SK-N-SH treated with all-trans-retinoic acid at 6 μM for 48 hours (cell line): ENCODE measurements around the gene RAB39B.
"Not testable (repeated sequence)": the region's sequence is repeated elsewhere in the genome, so short reads cannot be mapped to it uniquely, and the experiment has no call there.

Experiments used
- ATAC-seq: fragments of 200-7000 bp; cut with Tn5 transposase; 3 replicates; pipeline ENCODE4 v1.9.1; 2020; ENCODE audit warnings: mild to moderate bottlenecking, moderate library complexity
- ARNTL ChIP-seq: fragments of 450-650 bp; formaldehyde crosslinking; IDR thresholded peaks from 2 replicates; pipeline ENCODE4 v1.5.0; 2020; ENCODE audit warnings: low read depth, mild to moderate bottlenecking, moderate library complexity, borderline replicate concordance
- BACH2 ChIP-seq: fragments of 250-450 bp; sonication (Bioruptor Pico); IDR thresholded peaks from 2 replicates; pipeline ENCODE4 v1.9.0; 2021; ENCODE audit warnings: mild to moderate bottlenecking, borderline replicate concordance
- CREB5 ChIP-seq: fragments of 250-450 bp; sonication (Bioruptor Pico); IDR thresholded peaks from 2 replicates; pipeline ENCODE4 v1.5.1; 2020; ENCODE audit warnings: low read depth, mild to moderate bottlenecking, moderate library complexity
- CSDC2 ChIP-seq: fragments of 250-450 bp; sonication (Bioruptor Pico); IDR thresholded peaks from 2 replicates; pipeline ENCODE4 v1.5.0; 2020; ENCODE audit warnings: mild to moderate bottlenecking, moderate library complexity
- CSRNP3 ChIP-seq: fragments of 250-450 bp; sonication (Bioruptor Pico); IDR thresholded peaks from 2 replicates; pipeline ENCODE4 v1.5.1; 2021; ENCODE audit warnings: mild to moderate bottlenecking, moderate library complexity
- ESRRG ChIP-seq: fragments of 250-450 bp; sonication (Bioruptor Pico); IDR thresholded peaks from 2 replicates; pipeline ENCODE4 v1.6.1; 2021; ENCODE audit warnings: mild to moderate bottlenecking
- GLIS3 ChIP-seq: fragments of 250-450 bp; sonication (Bioruptor Pico); IDR thresholded peaks from 2 replicates; pipeline ENCODE4 v1.5.0; 2020; ENCODE audit warnings: mild to moderate bottlenecking, moderate library complexity
- ISL1 ChIP-seq: fragments of 250-450 bp; sonication (Bioruptor Pico); IDR thresholded peaks from 2 replicates; pipeline ENCODE4 v2.1.2; 2022; ENCODE audit warnings: mild to moderate bottlenecking, moderate library complexity
- OSR1 ChIP-seq: fragments of 250-450 bp; sonication (Bioruptor Pico); IDR thresholded peaks from 2 replicates; pipeline ENCODE4 v1.8.0; 2022; ENCODE audit warnings: moderate library complexity, mild to moderate bottlenecking, inconsistent platforms
- POU6F1 ChIP-seq: fragments of 250-450 bp; sonication (Bioruptor Pico); IDR thresholded peaks from 2 replicates; pipeline ENCODE4 v1.8.0; 2021; ENCODE audit warnings: low read depth, mild to moderate bottlenecking, moderate library complexity, borderline replicate concordance
- SNAI2 ChIP-seq: fragments of 250-450 bp; sonication (Bioruptor Pico); IDR thresholded peaks from 2 replicates; pipeline ENCODE4 v1.5.0; 2020; ENCODE audit warnings: mild to moderate bottlenecking, moderate library complexity
- TCF4 ChIP-seq: fragments of 250-450 bp; sonication (Bioruptor Pico); IDR thresholded peaks from 2 replicates; pipeline ENCODE4 v1.8.0; 2021; ENCODE audit warnings: mild to moderate bottlenecking, moderate library complexity, borderline replicate concordance
- TOX ChIP-seq: fragments of 250-450 bp; sonication (Bioruptor Pico); IDR thresholded peaks from 2 replicates; pipeline ENCODE4 v1.8.0; 2021; ENCODE audit warnings: mild to moderate bottlenecking, moderate library complexity, borderline replicate concordance
- TSHZ2 ChIP-seq: fragments of 250-450 bp; sonication (Bioruptor Pico); IDR thresholded peaks from 2 replicates; pipeline ENCODE4 v1.5.0; 2020; ENCODE audit warnings: mild to moderate bottlenecking, moderate library complexity
- ZC3H10 ChIP-seq: fragments of 250-450 bp; sonication (Bioruptor Pico); IDR thresholded peaks from 2 replicates; pipeline ENCODE4 v1.5.1; 2021; ENCODE audit warnings: mild to moderate bottlenecking, moderate library complexity
- ZFP3 ChIP-seq: fragments of 250-450 bp; sonication (Bioruptor Pico); IDR thresholded peaks from 2 replicates; pipeline ENCODE4 v1.5.0; 2020; ENCODE audit warnings: mild to moderate bottlenecking, moderate library complexity
- ZNF565 ChIP-seq: fragments of 450-650 bp; formaldehyde crosslinking; conservative IDR thresholded peaks from 2 replicates; pipeline ENCODE4 v1.5.0; 2020; ENCODE audit warnings: low read depth, mild to moderate bottlenecking, moderate library complexity
- ZNF70 ChIP-seq: fragments of 450-650 bp; formaldehyde crosslinking; IDR thresholded peaks from 2 replicates; pipeline ENCODE4 v1.5.0; 2020; ENCODE audit warnings: mild to moderate bottlenecking, moderate library complexity
- ZNF8 ChIP-seq: fragments of 450-650 bp; formaldehyde crosslinking; IDR thresholded peaks from 2 replicates; pipeline ENCODE4 v1.5.0; 2020; ENCODE audit warnings: mild to moderate bottlenecking, moderate library complexity

The RAB39B gene

GRCh38 chrX:155225774-155226173 is 38.5 kb downstream of the RAB39B start:
- no peak for ATAC-seq
- TF ChIP-seq ZNF70: no peak

- ATAC-seq: not testable (repeated sequence)
These were observed 40.5 kb downstream of the RAB39B start for GRCh38 chrX:155223746-155224145.

GRCh38 chrX:155221351-155221750 is 42.9 kb downstream of the RAB39B start:
- no peak for ATAC-seq

GRCh38 chrX:155218777-155219176 is 45.5 kb downstream of the RAB39B start:
- TF ChIP-seq SNAI2 (CRISPR knock-in tag) (no peak), BACH2 (no peak), TOX (no peak), ZNF8 (CRISPR knock-in tag) (no peak), TCF4 (CRISPR knock-in tag) (no peak), TSHZ2 (CRISPR knock-in tag) (no peak), CREB5 (CRISPR knock-in tag) (no peak), GLIS3 (CRISPR knock-in tag) (no peak), ZNF70 (no peak), ISL1 (no peak), ZC3H10 (CRISPR knock-in tag) (no peak), ZNF565 (CRISPR knock-in tag) (no peak), CSDC2 (CRISPR knock-in tag) (no peak), ESRRG (no peak), OSR1 (CRISPR knock-in tag) (no peak), ARNTL (CRISPR knock-in tag) (no peak), ZFP3 (CRISPR knock-in tag) (no peak), POU6F1 (CRISPR knock-in tag) (no peak), CSRNP3 (no peak)
- no peak for ATAC-seq

More at GRCh38 chrX:155221351-155221750, 42.9 kb downstream of the RAB39B start:
- TF ChIP-seq ISL1: no peak

GRCh38 chrX:155216940-155217440 is 47.3 kb downstream of the RAB39B start:
- ATAC-seq: peak; percentile 32
- TF ChIP-seq CSDC2 (CRISPR knock-in tag): no peak
- no peak for TF ChIP-seq TCF4 (CRISPR knock-in tag)
